ENCODE results near the gene UBAC1.

Gene UBAC1

GRCh38 chr9:135886147-135886981 lies 74.8 kb downstream of the UBAC1 start:
- TF ChIP-seq ZNF274 (IDR thresholded peaks at IDR 0.05; ENCODE audit: low read depth, low read length), result no peak
- H3K4me3 ChIP-seq (ENCODE audit: low read length), result no peak overlapping the region

GRCh38 chr9:135885100-135885853 lies 75.9 kb downstream of the UBAC1 start:
- TF ChIP-seq ZNF274 (IDR thresholded peaks at IDR 0.05; ENCODE audit: low read depth, low read length), result no peak
- H3K4me3 ChIP-seq (ENCODE audit: low read length), result no peak overlapping the region

DNA sequence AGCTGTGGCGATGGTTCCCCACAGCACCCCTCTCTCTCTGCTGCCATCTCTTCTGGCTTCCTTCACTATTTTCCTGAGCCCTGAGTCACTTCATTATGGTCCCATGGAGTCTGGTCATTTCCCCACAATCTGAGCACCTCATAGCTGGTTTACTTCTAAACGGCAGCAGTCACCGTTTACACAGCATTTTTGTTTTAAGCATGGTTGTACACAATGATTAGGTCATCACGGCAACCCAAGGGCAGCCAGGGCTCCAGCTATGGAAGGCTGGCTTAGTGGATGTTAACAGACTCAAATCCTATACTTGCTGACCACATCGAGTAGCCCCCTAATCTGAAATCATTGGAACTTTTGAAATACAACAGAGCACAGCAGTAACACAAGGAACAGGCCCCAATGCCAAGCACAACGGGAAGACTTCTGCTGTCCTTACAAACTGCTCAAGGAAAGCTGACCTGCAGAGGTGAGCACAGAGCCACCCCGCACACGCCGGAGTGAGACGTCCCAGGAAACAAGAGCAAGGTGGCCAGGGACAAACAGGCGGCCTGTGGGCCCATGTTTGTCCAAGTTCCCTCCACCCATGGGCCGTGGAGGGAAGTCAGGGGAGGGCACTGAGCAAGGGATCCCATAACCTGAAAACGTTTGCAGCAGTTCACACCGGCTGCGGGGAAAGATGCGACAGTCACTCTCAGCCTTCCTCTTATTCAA lies 76.7 kb downstream of the UBAC1 start:
- H3K4me3 ChIP-seq (ENCODE audit: low read length), result no peak overlapping the region
- no peak for TF ChIP-seq ZNF274 (IDR thresholded peaks at IDR 0.05; ENCODE audit: low read depth, low read length)

- TF ChIP-seq ZNF274 (IDR thresholded peaks at IDR 0.05; ENCODE audit: low read depth, low read length), result no peak
- H3K4me3 ChIP-seq (ENCODE audit: low read length), result no peak overlapping the region
Observed at GRCh38 chr9:135883410-135884089, 77.6 kb downstream of the UBAC1 start.

All from GM08714 (cell line).